ENCODE data around the gene NIT1. TPM values are rescaled to one million over a fixed set of nuclear protein-coding genes. Genes with fewer than 3 reads are reported as not detected.

Gene NIT1, protein sequence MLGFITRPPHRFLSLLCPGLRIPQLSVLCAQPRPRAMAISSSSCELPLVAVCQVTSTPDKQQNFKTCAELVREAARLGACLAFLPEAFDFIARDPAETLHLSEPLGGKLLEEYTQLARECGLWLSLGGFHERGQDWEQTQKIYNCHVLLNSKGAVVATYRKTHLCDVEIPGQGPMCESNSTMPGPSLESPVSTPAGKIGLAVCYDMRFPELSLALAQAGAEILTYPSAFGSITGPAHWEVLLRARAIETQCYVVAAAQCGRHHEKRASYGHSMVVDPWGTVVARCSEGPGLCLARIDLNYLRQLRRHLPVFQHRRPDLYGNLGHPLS
- 10 to 100 TPM; 16.9 to 28.6 (median 22.1) TPM for total RNA-seq

DNA sequence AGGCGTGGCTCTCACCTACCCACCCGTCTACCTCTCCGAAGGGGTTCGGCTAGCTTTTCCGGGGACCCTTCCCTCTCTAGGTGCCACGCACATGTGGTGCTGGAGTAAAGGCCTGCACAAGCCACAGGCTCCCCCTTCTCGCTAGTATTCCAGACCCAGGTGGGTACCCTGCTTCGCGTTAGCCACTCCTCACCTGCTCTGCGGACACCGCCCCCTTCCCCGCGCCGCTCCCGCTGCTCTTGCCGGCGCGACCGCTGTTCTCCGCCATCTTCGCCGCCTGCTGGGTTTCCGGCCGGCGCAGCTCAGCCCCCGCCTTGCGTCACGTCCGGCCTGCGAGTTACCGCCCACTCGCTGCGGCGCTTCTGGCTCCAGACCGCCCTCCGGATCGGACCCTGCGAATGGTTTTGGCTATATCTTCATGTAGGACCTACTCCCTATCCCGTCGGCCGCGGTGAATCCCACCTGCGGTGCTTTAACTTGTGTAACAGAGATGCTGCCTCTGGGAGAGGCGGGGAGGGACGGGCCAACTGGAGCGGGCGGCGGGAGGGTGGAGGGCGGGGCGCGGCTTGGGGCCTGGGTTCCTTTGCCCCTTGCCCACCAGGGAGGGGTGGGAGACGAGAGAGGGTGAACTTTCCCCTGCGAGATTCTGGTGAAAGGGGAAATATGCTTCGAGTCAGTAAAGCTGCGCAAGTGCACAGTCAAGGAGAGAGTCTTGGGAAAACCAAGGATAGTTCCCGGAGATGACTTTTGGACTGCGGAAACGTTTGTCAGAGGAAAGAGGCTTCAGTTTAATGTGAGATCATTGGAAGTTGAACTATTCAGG, at the start of gene NIT1, which contains the start of gene PFDN2:
TSS of gene NIT1 (plus strand) at position 347 of the 823 bp plus-strand sequence. CDS start at position 419, 72 bp downstream.
TSS of gene PFDN2 (minus strand) at position 279 of the 823 bp plus-strand sequence. CDS start at position 268, 11 bp downstream.
- Histone ChIP-seq H3K27me3 (no peaks in the 10 kb centered on the region), H3K4me3 (peak within 1 kb of the TSS; percentile 72 to 100 (median 82)), H3K27ac (peak within 1 kb of the TSS; percentile 93 to 98 (median 95)), H3K9me3 (no peaks in the 10 kb centered on the region), H3K4me1 (peaks cover 27 to 70% (median 38%) of the 10 kb centered on the region in 3 donors), H3K36me3 (peaks cover 15 to 32% (median 24%) of the 10 kb centered on the region in 3 donors)
- intact Hi-C loops (cut with DNase I): no loop called here
- TF ChIP-seq, protein P1, sequence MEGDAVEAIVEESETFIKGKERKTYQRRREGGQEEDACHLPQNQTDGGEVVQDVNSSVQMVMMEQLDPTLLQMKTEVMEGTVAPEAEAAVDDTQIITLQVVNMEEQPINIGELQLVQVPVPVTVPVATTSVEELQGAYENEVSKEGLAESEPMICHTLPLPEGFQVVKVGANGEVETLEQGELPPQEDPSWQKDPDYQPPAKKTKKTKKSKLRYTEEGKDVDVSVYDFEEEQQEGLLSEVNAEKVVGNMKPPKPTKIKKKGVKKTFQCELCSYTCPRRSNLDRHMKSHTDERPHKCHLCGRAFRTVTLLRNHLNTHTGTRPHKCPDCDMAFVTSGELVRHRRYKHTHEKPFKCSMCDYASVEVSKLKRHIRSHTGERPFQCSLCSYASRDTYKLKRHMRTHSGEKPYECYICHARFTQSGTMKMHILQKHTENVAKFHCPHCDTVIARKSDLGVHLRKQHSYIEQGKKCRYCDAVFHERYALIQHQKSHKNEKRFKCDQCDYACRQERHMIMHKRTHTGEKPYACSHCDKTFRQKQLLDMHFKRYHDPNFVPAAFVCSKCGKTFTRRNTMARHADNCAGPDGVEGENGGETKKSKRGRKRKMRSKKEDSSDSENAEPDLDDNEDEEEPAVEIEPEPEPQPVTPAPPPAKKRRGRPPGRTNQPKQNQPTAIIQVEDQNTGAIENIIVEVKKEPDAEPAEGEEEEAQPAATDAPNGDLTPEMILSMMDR (IDR thresholded peaks at IDR 0.05): peak in 2 of 6 experiments; percentile 8 to 14
- peak in 3 of 4 donors; percentile 75 to 94 (median 86) for TF ChIP-seq POLR2A (IDR thresholded peaks at IDR 0.05)
- DNase-seq: no peak
- WGBS, 2 donors: 0% methylated on average over 5 to 25 of the region's 58 CpGs

DNA sequence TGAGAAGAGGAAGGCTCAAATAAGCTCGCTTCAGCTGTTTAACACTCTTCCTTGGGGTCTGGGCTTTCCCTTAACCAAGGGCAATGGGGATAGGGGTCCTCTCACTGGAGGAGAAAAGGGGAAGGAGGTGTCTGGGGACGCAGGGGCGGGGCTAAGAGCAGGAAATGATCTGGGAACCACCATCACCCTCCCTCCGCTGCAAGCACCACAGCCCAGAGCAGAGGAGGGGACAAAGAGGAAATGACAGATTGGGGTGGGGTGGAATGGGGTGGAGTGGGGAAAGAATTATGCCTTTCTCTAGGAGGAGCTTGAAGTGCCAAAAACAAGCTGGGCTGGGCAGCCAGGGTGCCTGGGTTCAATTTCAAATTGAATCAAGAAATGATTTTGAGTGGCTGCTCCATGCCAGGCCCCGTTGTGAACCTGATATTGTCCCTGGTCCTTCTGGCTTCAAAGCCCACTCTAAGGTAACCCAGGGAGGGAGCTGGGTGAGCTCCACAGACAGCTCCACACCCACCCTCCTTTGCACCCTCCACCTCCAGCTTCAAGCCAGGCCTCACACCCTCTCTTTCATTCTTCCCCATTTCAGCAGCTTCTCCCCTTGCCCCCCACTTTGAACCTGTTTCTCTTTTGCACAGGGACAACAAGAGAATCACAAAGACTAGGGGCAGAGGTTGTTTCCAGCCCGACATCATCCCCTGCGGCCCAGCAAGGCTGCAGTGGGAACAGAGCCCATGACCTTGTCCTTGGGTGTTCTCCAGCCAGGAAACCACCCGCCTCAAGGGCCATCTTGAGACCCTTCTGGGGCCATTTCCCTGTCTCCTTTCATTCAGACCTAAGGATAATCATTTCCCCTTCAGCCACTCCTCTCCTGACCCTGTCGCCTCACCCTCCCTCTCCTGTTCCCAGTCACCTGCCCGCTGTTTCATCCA, 49.3 kb upstream of the NIT1 start:
- no peaks in the 10 kb centered on the region for H3K27me3 ChIP-seq
- peak; percentile 41 for DNase-seq
- H3K4me3 ChIP-seq: peak overlapping the region; percentile 21 to 62 (median 42)
- peaks cover 0 to 64% (median 5%) of the 10 kb centered on the region in 3 donors for H3K4me1 ChIP-seq
- peak in 1 of 4 donors; percentile 33 for TF ChIP-seq POLR2A (IDR thresholded peaks at IDR 0.05)
- TF ChIP-seq, protein P1 (IDR thresholded peaks at IDR 0.05): no peak
- H3K27ac ChIP-seq: peak overlapping the region; percentile 72 to 86 (median 84)
- no peaks in the 10 kb centered on the region for H3K9me3 ChIP-seq
- 52 to 55% methylated on average over 7 to 9 of the region's 10 CpGs for WGBS, 2 donors
- intact Hi-C loops (cut with DNase I): no loop called here
- H3K36me3 ChIP-seq: peaks cover 0 to 59% (median 7%) of the 10 kb centered on the region in 3 donors

DNA sequence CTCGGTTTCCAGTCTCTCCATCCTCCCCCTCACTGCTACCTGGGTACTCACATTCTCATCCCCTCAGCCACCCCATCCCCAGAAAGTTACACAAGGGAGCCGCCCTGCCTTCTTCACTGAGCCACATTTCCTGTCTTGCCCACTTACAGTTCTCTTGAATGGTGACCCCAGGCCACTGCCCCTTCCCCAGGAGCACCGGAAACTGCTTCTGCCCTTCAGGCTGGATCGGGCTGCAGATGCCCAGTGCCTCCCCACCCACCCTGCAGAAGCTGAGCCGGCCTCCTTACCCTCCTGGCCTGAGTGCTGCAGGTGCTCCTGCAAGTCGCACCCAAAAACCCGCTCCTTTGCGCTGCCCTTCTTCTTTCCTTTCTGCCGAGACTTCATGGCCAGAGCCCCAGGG, 48.7 kb upstream of the NIT1 start:
- peak overlapping the region; percentile 72 to 86 (median 84) for H3K27ac ChIP-seq
- intact Hi-C loops (cut with DNase I): no loop called here
- peaks cover 0 to 60% (median 7%) of the 10 kb centered on the region in 3 donors for H3K36me3 ChIP-seq
- no peak for TF ChIP-seq POLR2A (IDR thresholded peaks at IDR 0.05)
- TF ChIP-seq, protein P1 (IDR thresholded peaks at IDR 0.05): no peak
- no peaks in the 10 kb centered on the region for H3K27me3 ChIP-seq
- 44 to 77% methylated on average over 7 to 8 of the region's 9 CpGs for WGBS, 2 donors
- H3K9me3 ChIP-seq: no peaks in the 10 kb centered on the region
- no peak for DNase-seq
- H3K4me1 ChIP-seq: peaks cover 0 to 71% (median 10%) of the 10 kb centered on the region in 3 donors
- peak overlapping the region; percentile 21 to 62 (median 42) for H3K4me3 ChIP-seq

DNA sequence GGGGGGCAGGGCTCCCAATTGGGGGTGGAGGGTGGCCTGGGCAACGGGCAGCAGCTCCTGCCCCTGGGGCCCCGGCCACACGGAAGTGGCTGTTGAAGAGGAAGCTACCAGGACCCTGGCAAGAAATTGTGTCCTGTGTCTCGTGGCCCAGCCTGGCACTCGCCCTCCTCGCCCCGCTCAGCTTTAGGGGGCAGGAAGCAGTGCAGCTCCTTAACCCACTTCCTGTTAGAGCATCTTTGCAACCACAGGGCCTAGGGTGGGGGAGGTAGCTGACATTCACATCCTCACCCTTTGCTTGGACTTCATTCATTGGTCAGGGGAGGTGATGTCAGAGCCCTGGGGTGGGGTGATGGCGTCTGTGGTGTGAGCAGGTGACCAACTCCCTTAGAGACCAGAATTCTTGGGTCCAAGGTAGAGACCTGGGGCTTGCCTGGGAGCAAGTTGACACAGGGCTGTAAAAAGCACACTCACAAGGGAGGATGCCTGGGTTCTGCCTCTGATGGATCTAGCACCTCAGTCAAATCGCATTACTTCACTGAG, 48.1 kb upstream of the NIT1 start, which contains the start of gene ARHGAP30:
TSS of gene ARHGAP30 (minus strand) at position 161 of the 540 bp plus-strand sequence. CDS start 267 bp downstream, outside the sequence.
- 54 to 73% methylated on average over 1 to 2 of the region's 9 CpGs for WGBS, 2 donors
- peak; percentile 72 for DNase-seq
- intact Hi-C loops (cut with DNase I): no loop called here
- H3K9me3 ChIP-seq: no peaks in the 10 kb centered on the region
- peaks cover 0 to 77% (median 13%) of the 10 kb centered on the region in 3 donors for H3K4me1 ChIP-seq
- H3K36me3 ChIP-seq: peaks cover 0 to 60% (median 7%) of the 10 kb centered on the region in 3 donors
- TF ChIP-seq, protein P1 (IDR thresholded peaks at IDR 0.05): no peak
- TF ChIP-seq POLR2A (IDR thresholded peaks at IDR 0.05): peak in 2 of 4 donors; percentile 58 to 60
- peak within 1 kb of the TSS; percentile 21 to 62 (median 42) for H3K4me3 ChIP-seq
- peak within 1 kb of the TSS; percentile 72 to 86 (median 84) for H3K27ac ChIP-seq
- H3K27me3 ChIP-seq: no peaks in the 10 kb centered on the region
